Loucy (cell line): ENCODE results near the gene TRABD2B.

Experiments used
- H2AFZ ChIP-seq: fragments of 200-600 bp; sonication (generic); 2 replicates; pipeline ENCODE4 v1.6.0; 2016; ENCODE audit warnings: antibody characterized with exemption, mild to moderate bottlenecking, low read length, moderate library complexity
- H3F3A ChIP-seq: fragments of 200-600 bp; 2 replicates; pipeline ENCODE4 v1.6.0; 2016; ENCODE audit warnings: antibody characterized with exemption, low read depth, mild to moderate bottlenecking
- H3K27me3 ChIP-seq: fragments of 200-600 bp; sonication (generic); 2 replicates; pipeline ENCODE4 v1.6.1; 2014; ENCODE audit warnings: low read length, mild to moderate bottlenecking; ENCODE audit not compliant: insufficient read depth, poor library complexity, severe bottlenecking
- H3K36me3 ChIP-seq: fragments of 200-600 bp; sonication (generic); 2 replicates; pipeline ENCODE4 v1.6.1; 2016; ENCODE audit warnings: low read length; ENCODE audit not compliant: insufficient read depth
- H3K4me1 ChIP-seq: fragments of 200-600 bp; sonication (generic); 2 replicates; pipeline ENCODE4 v1.5.1; 2014; ENCODE audit warnings: low read length, mild to moderate bottlenecking; ENCODE audit not compliant: insufficient read depth, poor library complexity, severe bottlenecking
- H3K4me2 ChIP-seq: fragments of 200-600 bp; sonication (generic); 2 replicates; pipeline ENCODE4 v1.6.0; 2014; ENCODE audit warnings: antibody characterized with exemption, low read length, low read depth, mild to moderate bottlenecking; ENCODE audit not compliant: poor library complexity, severe bottlenecking
- H3K4me3 ChIP-seq: fragments of 200-600 bp; sonication (generic); 2 replicates; pipeline ENCODE4 v1.5.1; 2014; ENCODE audit warnings: low read length, mild to moderate bottlenecking, mixed read lengths; ENCODE audit not compliant: poor library complexity, severe bottlenecking
- H3K79me2 ChIP-seq: fragments of 200-600 bp; sonication (generic); 2 replicates; pipeline ENCODE4 v1.6.1; 2014; ENCODE audit warnings: low read length; ENCODE audit not compliant: insufficient read depth
- H3K9ac ChIP-seq: fragments of 200-600 bp; sonication (generic); 2 replicates; pipeline ENCODE4 v1.6.0; 2014; ENCODE audit warnings: mild to moderate bottlenecking, low read depth, low read length, moderate library complexity; ENCODE audit not compliant: poor library complexity, severe bottlenecking
- H3K9me2 ChIP-seq: fragments of 200-600 bp; sonication (generic); replicated peaks from 2 replicates; pipeline ENCODE4 v1.6.1; 2016; ENCODE audit warnings: low read depth, low read length, mixed read lengths
- H3K9me3 ChIP-seq: fragments of 200-600 bp; sonication (generic); 2 replicates; pipeline ENCODE4 v1.6.1; 2014; ENCODE audit warnings: mild to moderate bottlenecking, antibody characterized with exemption, low read length, low read depth; ENCODE audit not compliant: insufficient read depth
- H4K20me1 ChIP-seq: fragments of 200-600 bp; sonication (generic); 2 replicates; pipeline ENCODE4 v1.6.0; 2014; ENCODE audit warnings: antibody characterized with exemption, low read length, mild to moderate bottlenecking; ENCODE audit not compliant: insufficient read depth, poor library complexity, severe bottlenecking
- CTCF ChIP-seq: fragments of 200-600 bp; sonication (generic); conservative IDR thresholded peaks from 2 replicates; pipeline ENCODE4 v1.5.1; 2014; ENCODE audit warnings: mild to moderate bottlenecking, antibody characterized with exemption, low read length
- EZH2phosphoT487 ChIP-seq: fragments of 200-600 bp; IDR thresholded peaks from 2 replicates; pipeline ENCODE4 v1.6.1; 2018; ENCODE audit warnings: antibody characterized with exemption, mild to moderate bottlenecking, moderate library complexity, borderline replicate concordance

Gene TRABD2B

GRCh38 chr1:47914218-47914938, 82.8 kb downstream of the TRABD2B start:
- H3F3A ChIP-seq: no peaks in the 10 kb centered on the region
- no peaks in the 10 kb centered on the region for H4K20me1 ChIP-seq
- no peaks in the 10 kb centered on the region for H3K27me3 ChIP-seq
- H3K9me3 ChIP-seq: no peaks in the 10 kb centered on the region
- no peaks in the 10 kb centered on the region for H3K79me2 ChIP-seq
- no peak overlapping the region for H3K4me3 ChIP-seq
- no peak overlapping the region for H3K4me2 ChIP-seq
- no peak for TF ChIP-seq EZH2phosphoT487
- TF ChIP-seq CTCF: no peak
- H3K9ac ChIP-seq: no peak overlapping the region
- H3K4me1 ChIP-seq: no peaks in the 10 kb centered on the region
- H3K9me2 ChIP-seq: no peaks in the 10 kb centered on the region
- H2AFZ ChIP-seq: no peak overlapping the region
- H3K36me3 ChIP-seq: no peaks in the 10 kb centered on the region

GRCh38 chr1:47913225-47913823, 83.9 kb downstream of the TRABD2B start:
- Histone ChIP-seq H3K4me2 (no peak overlapping the region), H3K79me2 (no peaks in the 10 kb centered on the region), H4K20me1 (no peaks in the 10 kb centered on the region), H3K27me3 (no peaks in the 10 kb centered on the region), H3K4me3 (no peak overlapping the region), H3K9me2 (no peaks in the 10 kb centered on the region), H3K36me3 (no peaks in the 10 kb centered on the region), H3F3A (no peaks in the 10 kb centered on the region), H2AFZ (no peak overlapping the region), H3K4me1 (no peaks in the 10 kb centered on the region), H3K9ac (no peak overlapping the region), H3K9me3 (no peaks in the 10 kb centered on the region)
- TF ChIP-seq CTCF (no peak), EZH2phosphoT487 (no peak)

GRCh38 chr1:47912756-47913155, 84.4 kb downstream of the TRABD2B start:
- H3K9me3 ChIP-seq: no peaks in the 10 kb centered on the region

More at GRCh38 chr1:47912756-47913155, 84.4 kb downstream of the TRABD2B start:
- H4K20me1 ChIP-seq: no peaks in the 10 kb centered on the region
- no peak overlapping the region for H3K4me2 ChIP-seq
- no peak overlapping the region for H3K9ac ChIP-seq
- no peaks in the 10 kb centered on the region for H3F3A ChIP-seq
- no peak for TF ChIP-seq EZH2phosphoT487
- TF ChIP-seq CTCF: no peak
- H3K9me2 ChIP-seq: no peaks in the 10 kb centered on the region
- no peak overlapping the region for H3K4me3 ChIP-seq
- H3K27me3 ChIP-seq: no peaks in the 10 kb centered on the region
- no peaks in the 10 kb centered on the region for H3K4me1 ChIP-seq
- no peak overlapping the region for H2AFZ ChIP-seq
- no peaks in the 10 kb centered on the region for H3K36me3 ChIP-seq
- no peaks in the 10 kb centered on the region for H3K79me2 ChIP-seq
